GM19035 (cell line): ENCODE results near the gene ATP2B3.
"Not testable (repeated sequence)": the region's sequence is repeated elsewhere in the genome, so short reads cannot be mapped to it uniquely, and the experiment has no call there.

ENCODE experiments used
- ATAC-seq: cut with Tn5 transposase; IDR thresholded peaks from one replicate; pipeline ENCODE4 v1.9.1; 2021; ENCODE audit not compliant: unreplicated experiment

The ATP2B3 gene

GRCh38 chrX:153592091-153592833 lies 74.8 kb downstream of the ATP2B3 start:
- no peak for ATAC-seq

GRCh38 chrX:153592966-153593688 lies 75.7 kb downstream of the ATP2B3 start:
- no peak for ATAC-seq

GRCh38 chrX:153593811-153594500 lies 76.5 kb downstream of the ATP2B3 start:
- no peak for ATAC-seq

DNA sequence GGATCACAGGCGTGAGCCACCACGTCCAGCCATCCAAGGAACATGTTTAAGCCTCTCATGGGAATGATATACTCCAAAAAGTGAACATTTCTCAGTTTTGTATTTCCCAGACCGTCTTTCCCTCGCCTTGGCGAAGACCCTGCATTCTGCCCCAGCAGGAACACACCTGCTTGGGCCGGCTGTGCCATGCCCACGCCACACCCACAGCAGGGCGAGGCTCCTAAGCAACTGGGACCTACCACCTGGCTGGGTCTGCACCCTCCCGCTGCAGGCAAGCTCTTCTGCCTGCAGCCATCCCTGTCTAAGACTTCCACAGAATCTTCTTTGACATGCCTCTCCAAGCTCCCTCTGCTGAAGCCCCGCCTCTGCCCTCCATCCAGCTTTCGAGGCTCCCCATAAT lies 77.9 kb downstream of the ATP2B3 start:
- no peak for ATAC-seq

DNA sequence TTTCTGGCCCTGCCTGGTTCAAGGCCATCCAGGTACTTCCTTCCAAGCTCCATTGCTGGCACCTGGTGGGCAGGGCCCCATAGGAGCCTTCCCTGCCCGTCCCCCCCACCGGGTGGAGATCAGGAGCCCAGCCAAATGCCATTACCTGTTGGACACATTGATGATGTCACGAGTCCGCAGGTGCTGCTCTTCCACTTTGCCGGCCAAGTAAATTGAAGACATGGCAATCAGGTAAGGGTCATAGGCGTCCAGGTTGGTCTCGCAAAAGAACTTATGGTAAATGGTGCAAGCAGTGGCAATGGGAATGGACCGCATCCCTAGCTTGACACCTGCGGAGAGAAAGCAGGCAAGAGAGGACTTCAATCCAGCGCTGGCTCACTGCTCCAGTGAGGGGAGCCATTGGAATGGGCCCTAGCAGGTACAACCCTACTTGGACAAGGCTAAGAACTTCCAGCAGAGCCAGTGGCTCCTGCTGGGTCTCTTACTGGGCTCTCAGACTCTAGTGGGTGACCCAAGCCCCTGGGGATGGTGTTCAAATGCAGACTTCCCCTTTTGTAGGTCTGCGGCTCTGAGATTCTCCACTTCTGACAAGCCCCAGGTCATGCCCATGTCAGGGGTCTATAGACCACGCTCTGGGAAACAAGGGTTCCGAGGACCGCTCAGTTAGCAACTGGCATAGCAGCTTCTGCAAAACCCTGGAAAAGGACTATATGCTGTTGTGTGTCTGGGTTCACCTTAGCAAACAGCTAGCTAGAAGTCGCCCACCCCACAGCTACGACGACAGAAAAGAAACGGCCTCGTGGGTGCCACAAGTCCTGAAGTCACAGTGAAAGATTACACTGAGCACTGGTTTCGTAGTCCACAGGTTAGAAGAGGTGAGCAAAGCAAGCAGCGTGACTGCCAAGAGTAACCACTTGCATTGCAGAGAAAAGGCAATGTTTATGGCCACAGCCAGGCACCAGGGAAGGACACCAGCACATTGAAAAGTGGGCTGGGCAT lies 78.7 kb downstream of the ATP2B3 start:
- ATAC-seq, result no peak

DNA sequence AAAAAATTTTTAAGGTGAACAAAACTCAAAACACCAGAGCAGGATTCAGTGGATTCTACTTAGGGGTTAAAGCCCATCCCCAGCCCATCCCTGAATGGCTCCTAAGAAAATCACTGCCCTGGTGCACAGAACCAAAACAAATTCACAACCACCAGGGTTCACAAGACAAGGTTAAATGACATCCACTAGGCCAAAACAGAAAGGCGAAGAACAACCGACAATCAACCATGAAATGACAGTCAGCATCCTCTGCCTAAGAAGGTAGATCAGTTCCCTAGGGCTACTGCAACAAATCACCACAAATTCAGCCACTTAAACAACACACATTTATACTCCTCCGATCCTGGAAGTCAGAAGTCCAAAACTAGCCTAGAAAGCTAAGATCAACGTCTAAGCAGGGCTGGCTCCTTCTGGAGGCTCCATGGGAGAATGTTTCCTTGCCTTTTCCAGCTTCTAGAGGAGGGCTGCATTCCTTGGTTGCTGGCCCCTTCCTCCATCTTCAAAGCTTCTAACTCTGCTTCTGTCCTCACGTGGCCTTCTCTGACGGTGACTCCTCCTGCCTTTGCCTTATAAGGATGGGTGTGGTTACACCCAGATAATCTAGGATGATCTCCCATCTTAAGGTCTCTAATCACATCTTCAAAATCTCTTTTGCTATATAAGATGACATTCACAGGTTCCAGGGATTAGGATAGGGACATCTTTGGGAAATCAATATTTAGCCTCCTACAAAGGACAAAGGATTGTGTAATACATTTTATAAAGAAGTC lies 79.7 kb downstream of the ATP2B3 start:
- ATAC-seq, result no peak

- ATAC-seq, result peak; percentile 66
Measured at GRCh38 chrX:153598541-153599191, 81.2 kb downstream of the ATP2B3 start, which contains the start of gene CCNQ. Gene CCNQ (minus strand): TSS chrX:153599139. CDS start chrX:153599073, 66 bp downstream.

GRCh38 chrX:153599192-153600031 lies 82.0 kb downstream of the ATP2B3 start:
- ATAC-seq, result peak; percentile 89

- no peak for ATAC-seq
Measured at GRCh38 chrX:153600032-153600373, 82.6 kb downstream of the ATP2B3 start.

- no peak for ATAC-seq
Measured at GRCh38 chrX:153600921-153601320, 83.5 kb downstream of the ATP2B3 start.

- ATAC-seq, result no peak
Measured at GRCh38 chrX:153601511-153602110, 84.2 kb downstream of the ATP2B3 start.

DNA sequence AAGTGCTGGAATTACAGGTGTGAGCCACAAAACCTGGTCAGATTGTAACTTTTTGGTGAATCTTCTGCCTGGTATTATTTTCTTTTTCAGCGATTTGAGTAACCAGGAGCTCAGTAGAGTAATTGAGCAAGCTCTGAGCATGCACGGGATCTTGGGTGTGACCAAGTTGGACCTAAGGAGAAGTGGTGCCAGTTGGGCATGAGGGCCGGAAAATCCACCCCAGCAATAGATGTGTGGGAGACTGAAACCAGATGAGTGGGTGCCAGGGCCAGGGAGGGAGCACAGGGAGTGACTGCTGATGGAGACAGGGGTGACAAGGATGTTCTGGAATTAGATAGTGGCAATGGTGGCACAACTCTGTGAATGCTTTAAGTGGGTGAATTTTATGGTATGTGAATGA lies 85.2 kb downstream of the ATP2B3 start:
- ATAC-seq, result no peak

DNA sequence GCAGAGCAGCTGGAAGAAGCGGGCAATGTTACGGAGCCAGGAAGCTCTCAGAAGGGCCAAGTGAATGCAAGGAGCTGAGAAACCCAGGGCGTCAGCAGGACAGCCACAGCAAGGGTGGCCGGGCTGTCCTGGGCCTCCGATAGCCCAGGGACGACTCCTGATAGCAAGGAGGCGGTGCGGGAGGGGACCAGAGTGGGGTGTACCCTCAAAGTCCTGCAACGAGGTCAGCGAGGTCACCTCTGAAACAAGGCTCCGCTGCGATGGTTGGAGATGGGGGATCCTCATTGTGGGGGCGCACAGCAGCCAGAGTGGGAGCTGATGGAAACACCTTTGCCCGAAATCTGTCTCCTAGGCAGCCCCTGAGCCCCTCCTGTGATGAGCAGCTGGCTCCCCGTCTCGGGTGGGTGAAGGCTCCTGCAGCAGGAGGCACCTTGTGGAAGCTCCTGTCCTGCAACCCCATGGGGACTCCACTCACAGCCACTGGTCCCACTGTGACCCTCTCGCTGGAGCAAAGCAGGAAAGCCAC lies 85.8 kb downstream of the ATP2B3 start:
- no peak for ATAC-seq

GRCh38 chrX:153604666-153605380 lies 87.4 kb downstream of the ATP2B3 start:
- not testable (repeated sequence) for ATAC-seq

- ATAC-seq, result no peak
Measured at GRCh38 chrX:153606503-153606902, 89.1 kb downstream of the ATP2B3 start.

GRCh38 chrX:153608376-153608775 lies 90.9 kb downstream of the ATP2B3 start:
- no peak for ATAC-seq

- no peak for ATAC-seq
Measured at GRCh38 chrX:153608806-153609205, 91.4 kb downstream of the ATP2B3 start.
